ENCODE data around the gene IFNG.
A peak's percentile ranks its signal among the peaks of the same experiment; 100 is the strongest.

Gene IFNG

DNA sequence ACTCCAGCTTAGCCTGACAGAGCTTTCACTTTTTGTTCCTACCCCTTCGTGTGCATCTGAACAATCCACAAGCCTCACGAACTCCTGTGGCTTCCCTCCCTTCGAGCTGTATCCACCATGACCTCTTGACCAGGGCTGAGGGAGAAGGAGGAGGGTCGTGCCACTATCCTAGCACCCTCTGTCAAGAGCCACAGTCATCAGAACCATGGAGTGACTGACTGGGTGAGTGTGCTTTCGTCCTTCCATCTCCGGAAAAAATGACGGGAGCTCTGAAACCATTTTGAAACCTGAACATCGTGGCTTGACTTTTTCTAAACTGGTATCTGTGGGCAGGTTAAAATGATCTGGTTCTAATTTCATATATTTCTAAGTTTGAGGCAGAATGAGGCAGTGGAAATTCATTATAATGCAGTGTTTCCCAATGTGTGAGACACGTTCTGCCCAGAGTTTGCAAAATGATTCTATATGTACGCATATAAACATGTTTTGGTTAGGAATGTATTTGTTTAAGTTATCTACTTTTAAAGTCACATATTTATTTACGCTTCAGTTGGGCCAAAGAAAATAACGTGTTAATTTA, 39.1 kb upstream of the IFNG start:
- no peak overlapping the region for H3K4me3 ChIP-seq (ENCODE audit: low read depth, low read length)
- DNase-seq (ENCODE audit: low read depth) = no peak
- TF ChIP-seq, protein P1, sequence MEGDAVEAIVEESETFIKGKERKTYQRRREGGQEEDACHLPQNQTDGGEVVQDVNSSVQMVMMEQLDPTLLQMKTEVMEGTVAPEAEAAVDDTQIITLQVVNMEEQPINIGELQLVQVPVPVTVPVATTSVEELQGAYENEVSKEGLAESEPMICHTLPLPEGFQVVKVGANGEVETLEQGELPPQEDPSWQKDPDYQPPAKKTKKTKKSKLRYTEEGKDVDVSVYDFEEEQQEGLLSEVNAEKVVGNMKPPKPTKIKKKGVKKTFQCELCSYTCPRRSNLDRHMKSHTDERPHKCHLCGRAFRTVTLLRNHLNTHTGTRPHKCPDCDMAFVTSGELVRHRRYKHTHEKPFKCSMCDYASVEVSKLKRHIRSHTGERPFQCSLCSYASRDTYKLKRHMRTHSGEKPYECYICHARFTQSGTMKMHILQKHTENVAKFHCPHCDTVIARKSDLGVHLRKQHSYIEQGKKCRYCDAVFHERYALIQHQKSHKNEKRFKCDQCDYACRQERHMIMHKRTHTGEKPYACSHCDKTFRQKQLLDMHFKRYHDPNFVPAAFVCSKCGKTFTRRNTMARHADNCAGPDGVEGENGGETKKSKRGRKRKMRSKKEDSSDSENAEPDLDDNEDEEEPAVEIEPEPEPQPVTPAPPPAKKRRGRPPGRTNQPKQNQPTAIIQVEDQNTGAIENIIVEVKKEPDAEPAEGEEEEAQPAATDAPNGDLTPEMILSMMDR (conservative IDR thresholded peaks at IDR 0.05; ENCODE audit: low read depth, low read length) = no peak

DNA sequence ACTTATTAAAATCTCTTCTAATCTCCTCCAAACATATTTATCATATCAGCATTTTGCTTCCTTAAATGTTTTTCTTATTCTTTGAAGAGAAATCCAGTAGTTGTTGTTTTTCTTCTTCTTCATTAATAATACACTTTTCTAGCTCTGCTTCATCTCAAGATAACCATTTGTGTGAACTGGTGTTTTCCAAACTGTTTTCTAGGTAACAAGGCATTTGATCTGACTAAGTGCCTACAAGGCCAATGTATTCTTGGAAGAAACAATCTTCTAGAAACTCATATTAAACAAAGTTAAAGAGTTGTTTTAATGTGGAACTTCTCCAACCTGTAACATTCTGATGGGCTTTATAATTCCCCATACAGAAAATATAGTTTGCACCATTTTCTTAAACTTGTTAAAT, 30.8 kb upstream of the IFNG start:
- TF ChIP-seq, protein P1 (conservative IDR thresholded peaks at IDR 0.05; ENCODE audit: low read depth, low read length) = no peak
- DNase-seq (ENCODE audit: low read depth) = no peak
- H3K4me3 ChIP-seq (ENCODE audit: low read depth, low read length) = no peak overlapping the region

DNA sequence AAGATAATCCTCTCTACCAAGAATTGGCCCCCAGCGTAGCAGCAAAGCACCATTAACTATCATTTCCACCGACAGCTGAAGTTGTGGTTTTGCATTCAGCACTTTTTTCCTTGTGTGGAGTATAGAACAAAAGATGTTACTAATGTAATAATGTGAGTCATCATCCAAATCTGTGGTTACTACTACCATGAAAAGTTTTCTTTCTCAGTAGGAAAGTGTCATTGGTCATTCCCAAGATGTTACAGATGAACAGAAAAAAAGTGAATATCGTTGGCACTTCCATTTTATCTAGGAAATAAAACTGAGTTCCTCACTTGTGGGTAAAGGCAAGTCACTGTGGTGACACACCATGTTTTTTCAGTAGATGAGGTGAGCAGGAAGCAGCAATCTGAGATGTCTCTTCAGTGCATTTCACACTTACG, 30.3 kb upstream of the IFNG start:
- DNase-seq (ENCODE audit: low read depth) = peak; percentile 81

DNA sequence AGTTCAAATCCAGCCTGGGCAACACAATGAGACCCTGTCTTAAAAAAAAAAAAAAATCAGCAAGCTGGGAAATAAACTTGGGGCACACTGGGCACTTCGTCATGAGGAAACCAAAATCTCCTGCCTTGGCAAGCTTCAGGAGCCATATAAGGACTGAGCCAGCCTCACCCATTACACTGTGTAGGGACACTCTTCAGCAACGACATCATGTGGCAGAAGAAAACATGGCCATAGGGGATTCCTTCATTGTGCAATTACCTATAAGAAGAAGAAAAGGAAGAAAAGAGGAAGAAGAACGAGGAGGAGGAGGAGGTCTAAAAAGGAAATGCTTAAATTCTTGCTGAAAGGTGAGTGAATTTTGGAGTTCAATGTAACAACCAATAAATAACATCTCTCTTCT, 26.1 kb upstream of the IFNG start:
- no peak overlapping the region for H3K4me3 ChIP-seq (ENCODE audit: low read depth, low read length)
- no peak for DNase-seq (ENCODE audit: low read depth)
- TF ChIP-seq, protein P1 (conservative IDR thresholded peaks at IDR 0.05; ENCODE audit: low read depth, low read length) = no peak

More for the DNA sequence above, 30.3 kb upstream of the IFNG start:
- TF ChIP-seq, protein P1 (conservative IDR thresholded peaks at IDR 0.05; ENCODE audit: low read depth, low read length) = no peak
- no peak overlapping the region for H3K4me3 ChIP-seq (ENCODE audit: low read depth, low read length)

DNA sequence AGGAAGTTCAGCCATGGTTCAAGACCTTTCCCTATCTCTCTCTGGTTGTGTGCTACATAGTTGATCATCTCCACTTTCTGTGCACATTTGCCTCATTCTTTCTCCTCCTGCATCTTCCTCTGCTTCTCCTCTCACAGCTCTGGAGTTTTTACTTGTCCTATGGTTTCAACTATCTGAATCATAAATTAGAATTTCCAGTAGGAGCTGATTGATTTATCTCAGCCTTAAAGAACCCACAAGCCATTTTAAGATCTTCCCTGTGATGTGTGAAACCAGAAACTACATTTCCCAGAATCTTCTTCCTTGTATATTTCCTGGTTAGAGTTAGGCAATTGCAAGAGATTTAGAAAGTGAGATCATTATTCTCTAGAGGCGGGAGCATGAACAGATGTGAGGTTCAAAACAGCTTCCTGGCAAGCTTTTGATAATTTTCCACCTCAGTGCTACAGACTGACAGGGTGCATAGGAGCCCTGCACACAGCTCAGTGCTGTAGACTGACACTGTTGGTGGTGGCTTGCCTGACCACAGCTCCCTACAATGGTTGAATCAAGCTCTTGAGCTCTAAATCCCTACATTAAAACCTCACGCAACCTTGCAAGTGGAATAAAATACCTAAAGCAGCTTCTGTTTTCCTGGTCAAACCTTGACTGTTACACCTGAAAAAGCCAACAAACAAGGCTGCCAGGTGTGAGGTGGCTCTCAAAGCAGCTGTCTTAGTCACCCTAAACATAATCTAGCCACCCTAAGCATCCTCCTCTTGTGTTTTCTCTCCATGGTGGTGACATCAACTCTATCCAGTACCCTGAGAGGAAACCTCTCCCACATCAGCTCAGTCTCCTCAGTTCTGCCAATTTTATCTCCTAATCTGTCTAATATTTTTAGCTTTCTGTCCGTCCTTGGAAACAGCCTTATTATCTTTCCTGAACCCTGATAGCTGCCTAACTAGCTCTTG, 21.5 kb upstream of the IFNG start:
- no peak overlapping the region for H3K4me3 ChIP-seq (ENCODE audit: low read depth, low read length)
- TF ChIP-seq, protein P1 (conservative IDR thresholded peaks at IDR 0.05; ENCODE audit: low read depth, low read length) = no peak
- peak; percentile 57 for DNase-seq (ENCODE audit: low read depth)

DNA sequence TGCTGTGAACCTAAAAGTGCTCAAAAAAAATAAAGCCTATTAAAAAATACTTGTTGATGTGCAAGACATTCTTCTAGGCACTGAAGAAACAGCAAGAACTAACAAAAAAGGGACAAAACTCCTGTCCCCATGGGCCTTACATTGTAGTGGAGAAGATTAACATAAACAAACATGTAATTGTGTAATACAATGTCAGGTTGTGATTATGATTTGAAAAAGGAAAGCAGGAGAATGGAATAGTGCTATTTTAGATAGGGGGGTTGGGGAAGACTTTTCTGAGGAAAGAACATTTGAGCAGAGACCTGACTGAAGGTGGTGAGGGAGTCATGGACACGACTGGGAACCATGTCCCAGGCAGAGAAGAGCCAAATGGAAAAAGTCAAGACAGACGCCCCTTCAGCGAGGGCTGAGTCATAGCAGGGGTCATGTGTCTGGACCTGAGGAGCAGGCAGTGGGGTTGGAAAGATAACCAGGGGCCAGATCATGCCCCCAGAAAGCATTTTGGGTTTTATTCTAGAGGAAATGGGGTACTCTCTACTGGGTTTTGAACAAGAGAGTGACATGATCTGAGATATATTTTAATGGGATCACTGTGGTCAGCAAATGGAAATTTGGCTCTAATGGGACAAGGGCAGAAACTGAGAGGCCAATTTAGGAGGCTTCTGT, 19.4 kb upstream of the IFNG start:
- no peak for DNase-seq (ENCODE audit: low read depth)
- no peak overlapping the region for H3K4me3 ChIP-seq (ENCODE audit: low read depth, low read length)
- TF ChIP-seq, protein P1 (conservative IDR thresholded peaks at IDR 0.05; ENCODE audit: low read depth, low read length) = no peak
